A673 (cell line): ENCODE data around the gene MMS22L. TPM values are rescaled to one million over a fixed set of nuclear protein-coding genes. Genes with fewer than 3 reads are reported as not detected.
"Not testable (repeated sequence)": the region's sequence is repeated elsewhere in the genome, so short reads cannot be mapped to it uniquely, and the experiment has no call there.

Experiments used
- BruUV-seq: library from RNA; stranded (reverse); fragments of 400-500 nt; replicated peaks from 2 replicates; lab custom pipeline; 2021; lab: Mats Ljungman, UMichigan
- CTCF ChIA-PET: fragments of 300-600 bp; sonication (Branson Sonifier 250); formaldehyde crosslinking; loops from one replicate; lab custom pipeline; 2022; ENCODE audit warnings: antibody characterized with exemption; lab: Charles Lee
- POLR2A ChIA-PET: fragments of 300-600 bp; sonication (Branson Sonifier 250); formaldehyde crosslinking; loops from one replicate; lab custom pipeline; 2022; ENCODE audit warnings: antibody characterized with exemption; ENCODE audit not compliant: low non-redundant PET; lab: Charles Lee
- DNase-seq: peaks from one replicate; pipeline ENCODE4 v3.0.0-alpha.2; 2015; ENCODE audit warnings: low spot score
- H3K27ac ChIP-seq: fragments of 200-600 bp; sonication (generic); 2 replicates; pipeline ENCODE4 v1.5.1; 2016; ENCODE audit warnings: mixed run types, low read depth, mild to moderate bottlenecking, mixed read lengths, antibody characterized with exemption, low read length; ENCODE audit not compliant: poor library complexity, severe bottlenecking
- H3K27me3 ChIP-seq: fragments of 200-600 bp; sonication (generic); replicated peaks from 2 replicates; pipeline ENCODE4 v1.6.1; 2017; ENCODE audit warnings: mixed run types, low read depth, mild to moderate bottlenecking, mixed read lengths, antibody characterized with exemption, low read length; ENCODE audit not compliant: insufficient read depth, poor library complexity
- H3K36me3 ChIP-seq: fragments of 200-600 bp; sonication (generic); 2 replicates; pipeline ENCODE4 v1.6.1; 2016; ENCODE audit warnings: mixed run types, mild to moderate bottlenecking, mixed read lengths, antibody characterized with exemption, low read length; ENCODE audit not compliant: insufficient read depth, poor library complexity, severe bottlenecking
- H3K4me1 ChIP-seq: fragments of 200-600 bp; sonication (generic); 2 replicates; pipeline ENCODE4 v1.6.1; 2017; ENCODE audit warnings: mixed run types, mild to moderate bottlenecking, mixed read lengths, antibody characterized with exemption, low read length; ENCODE audit not compliant: insufficient read depth, poor library complexity, severe bottlenecking
- H3K4me3 ChIP-seq: fragments of 200-600 bp; sonication (generic); 2 replicates; pipeline ENCODE4 v1.5.1; 2016; ENCODE audit warnings: low read depth, mixed run types, mild to moderate bottlenecking, mixed read lengths, low read length; ENCODE audit not compliant: poor library complexity, severe bottlenecking
- H3K9me3 ChIP-seq: fragments of 200-600 bp; sonication (generic); 2 replicates; pipeline ENCODE4 v1.6.1; 2016; ENCODE audit warnings: mixed run types, low read depth, mild to moderate bottlenecking, mixed read lengths, antibody characterized with exemption, low read length; ENCODE audit not compliant: poor library complexity, severe bottlenecking
- EZH2 ChIP-seq: fragments of 200-600 bp; sonication (generic); IDR thresholded peaks from 2 replicates; pipeline ENCODE4 v1.6.1; 2017; ENCODE audit warnings: borderline replicate concordance, low read depth, mild to moderate bottlenecking, mixed read lengths, antibody characterized with exemption, low read length; ENCODE audit not compliant: poor library complexity, severe bottlenecking
- intact Hi-C: fragments of 100-400 bp; cut with micrococcal nuclease; formaldehyde crosslinking; loops from one replicate; pipeline ENCODE4 v1.10.0; 2022; ENCODE audit not compliant: unreplicated experiment
- total RNA-seq: library from RNA; stranded (reverse); gene quantifications from 2 replicates; pipeline ENCODE4 v1.2.3, GENCODE V29; 2021
- TF ChIP-seq, protein P1 (sequence below): fragments of 300-800, 200-600 bp; sonication (generic); conservative IDR thresholded peaks from 2 replicates; pipeline ENCODE4 v1.5.1; 2017; ENCODE audit warnings: low read depth, mild to moderate bottlenecking, antibody characterized with exemption, low read length, moderate library complexity, mixed read lengths

Gene MMS22L
- total RNA-seq, 1 experiment from 2014 or later: 59.2 TPM

DNA sequence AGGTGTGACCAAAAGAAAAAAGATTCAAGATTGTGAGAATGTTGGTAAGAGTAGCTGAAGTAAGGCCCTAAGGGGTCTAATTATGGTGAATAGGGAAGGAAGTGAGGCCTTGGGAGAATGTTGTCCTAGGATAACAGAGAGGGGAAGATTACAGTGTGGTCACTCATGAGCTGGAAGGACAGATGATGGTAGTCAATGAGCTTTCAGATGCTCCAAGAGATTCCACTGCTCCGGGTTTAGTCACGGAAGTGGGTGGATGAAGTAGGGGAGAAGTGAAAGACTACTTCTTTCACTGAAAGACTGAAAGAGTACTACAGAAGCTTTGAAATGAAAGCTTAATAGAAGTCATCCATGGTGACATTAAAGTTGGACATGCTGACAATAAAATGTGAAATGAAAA is 108.5 kb downstream of the MMS22L start:
- Histone ChIP-seq H3K4me3 (no peak overlapping the region), H3K9me3 (no peaks in the 10 kb centered on the region), H3K27ac (no peak overlapping the region), H3K36me3 (peaks cover 26% of the 10 kb centered on the region), H3K4me1 (no peaks in the 10 kb centered on the region), H3K27me3 (no peaks in the 10 kb centered on the region)
- DNase-seq: no peak
- intact Hi-C loops: no loop called here
- BruUV-seq: no TSS peak
- CTCF ChIA-PET: no interaction called here
- no peak for TF ChIP-seq EZH2
- TF ChIP-seq, protein P1, sequence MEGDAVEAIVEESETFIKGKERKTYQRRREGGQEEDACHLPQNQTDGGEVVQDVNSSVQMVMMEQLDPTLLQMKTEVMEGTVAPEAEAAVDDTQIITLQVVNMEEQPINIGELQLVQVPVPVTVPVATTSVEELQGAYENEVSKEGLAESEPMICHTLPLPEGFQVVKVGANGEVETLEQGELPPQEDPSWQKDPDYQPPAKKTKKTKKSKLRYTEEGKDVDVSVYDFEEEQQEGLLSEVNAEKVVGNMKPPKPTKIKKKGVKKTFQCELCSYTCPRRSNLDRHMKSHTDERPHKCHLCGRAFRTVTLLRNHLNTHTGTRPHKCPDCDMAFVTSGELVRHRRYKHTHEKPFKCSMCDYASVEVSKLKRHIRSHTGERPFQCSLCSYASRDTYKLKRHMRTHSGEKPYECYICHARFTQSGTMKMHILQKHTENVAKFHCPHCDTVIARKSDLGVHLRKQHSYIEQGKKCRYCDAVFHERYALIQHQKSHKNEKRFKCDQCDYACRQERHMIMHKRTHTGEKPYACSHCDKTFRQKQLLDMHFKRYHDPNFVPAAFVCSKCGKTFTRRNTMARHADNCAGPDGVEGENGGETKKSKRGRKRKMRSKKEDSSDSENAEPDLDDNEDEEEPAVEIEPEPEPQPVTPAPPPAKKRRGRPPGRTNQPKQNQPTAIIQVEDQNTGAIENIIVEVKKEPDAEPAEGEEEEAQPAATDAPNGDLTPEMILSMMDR: no peak
- POLR2A ChIA-PET: no interaction called here

DNA sequence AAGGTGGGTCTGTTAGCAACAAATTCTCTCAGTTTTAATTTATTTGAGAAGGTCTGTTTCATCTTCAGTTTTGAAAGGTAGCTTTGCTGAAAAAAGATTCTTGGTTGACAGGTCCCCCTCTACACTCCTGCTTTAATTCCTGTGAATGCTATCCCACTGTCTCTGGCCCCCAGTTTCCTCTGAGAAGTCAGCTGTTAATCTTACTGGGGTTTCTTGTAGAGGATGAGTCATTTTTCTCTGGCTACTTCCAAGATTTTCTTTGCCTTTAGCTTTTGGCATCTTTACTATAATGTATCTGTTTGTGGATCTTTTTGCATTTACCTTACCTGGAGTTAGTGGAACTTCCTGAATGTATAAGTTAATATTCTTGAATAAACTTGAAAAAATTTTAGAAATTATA is 122.7 kb downstream of the MMS22L start:
- Histone ChIP-seq H3K27ac (no peak overlapping the region), H3K27me3 (no peaks in the 10 kb centered on the region), H3K36me3 (peaks cover 37% of the 10 kb centered on the region), H3K9me3 (peaks cover 20% of the 10 kb centered on the region), H3K4me3 (no peak overlapping the region), H3K4me1 (no peaks in the 10 kb centered on the region)
- no TSS peak for BruUV-seq
- CTCF ChIA-PET: no interaction called here
- DNase-seq: peak; percentile 6
- intact Hi-C loops: no loop called here
- POLR2A ChIA-PET: no interaction called here
- TF ChIP-seq, protein P1: no peak
- no peak for TF ChIP-seq EZH2

DNA sequence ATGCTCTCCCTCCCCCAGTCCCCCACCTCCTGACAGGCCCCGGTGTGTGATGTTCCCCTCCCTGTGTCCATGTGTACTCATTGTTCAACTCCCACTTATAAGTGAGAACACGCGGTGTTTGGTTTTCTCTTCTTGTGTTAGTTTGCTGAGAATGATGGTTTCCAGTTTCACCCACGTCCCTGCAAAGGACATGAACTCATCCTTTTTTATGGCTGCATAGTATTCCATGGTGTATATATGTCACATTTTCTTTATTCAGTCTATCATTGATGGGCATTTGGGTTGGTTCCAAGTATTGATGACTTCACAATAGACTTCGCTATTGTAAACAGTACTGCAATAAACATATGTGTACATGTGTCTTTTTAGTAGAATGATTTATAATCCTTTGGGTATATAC is 127.6 kb downstream of the MMS22L start:
- intact Hi-C loops, H3K4me1 ChIP-seq, CTCF ChIA-PET, POLR2A ChIA-PET, H3K4me3 ChIP-seq, BruUV-seq, DNase-seq, H3K27ac ChIP-seq, H3K9me3 ChIP-seq, H3K27me3 ChIP-seq: not testable (repeated sequence)
- peaks cover 15% of the 10 kb centered on the region for H3K36me3 ChIP-seq

DNA sequence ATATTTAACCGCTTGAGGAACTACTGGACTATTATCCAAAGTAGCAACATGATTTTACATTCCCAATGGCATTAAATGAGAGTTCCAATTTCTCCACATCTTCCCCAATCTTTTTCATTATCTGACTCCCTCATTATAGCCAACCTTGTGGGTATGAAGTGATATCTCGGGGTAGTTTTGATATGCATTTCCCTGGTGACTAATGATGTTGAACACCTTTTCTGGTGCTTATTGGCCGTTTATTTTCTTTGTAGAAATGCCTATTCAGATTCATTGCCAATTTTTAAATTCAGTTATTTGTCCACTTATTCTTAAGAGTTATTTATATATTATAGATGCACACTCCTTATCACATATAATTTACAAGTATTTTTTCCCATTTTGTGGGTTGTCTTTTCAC is 129.0 kb downstream of the MMS22L start:
- intact Hi-C loops: no loop called here
- H3K9me3 ChIP-seq: no peaks in the 10 kb centered on the region
- no peaks in the 10 kb centered on the region for H3K27me3 ChIP-seq
- H3K36me3 ChIP-seq: peaks cover 4% of the 10 kb centered on the region
- TF ChIP-seq, protein P1: no peak
- TF ChIP-seq EZH2: no peak
- BruUV-seq: no TSS peak
- H3K4me1 ChIP-seq: no peaks in the 10 kb centered on the region
- H3K4me3 ChIP-seq: no peak overlapping the region
- no peak overlapping the region for H3K27ac ChIP-seq
- ChIA-PET POLR2A (no interaction called here), CTCF (no interaction called here)
- no peak for DNase-seq
